DLD1 (cell line): ENCODE data around the gene KRTAP12-4.
"Not testable (repeated sequence)": the region's sequence is repeated elsewhere in the genome, so short reads cannot be mapped to it uniquely, and the experiment has no call there.

Source experiments
- in situ Hi-C: cut with HindIII; loops from 2 replicates; pipeline ENCODE4 v1.10.0; 2017; ENCODE audit warnings: low sequenced_read_pairs

KRTAP12-4 gene

DNA sequence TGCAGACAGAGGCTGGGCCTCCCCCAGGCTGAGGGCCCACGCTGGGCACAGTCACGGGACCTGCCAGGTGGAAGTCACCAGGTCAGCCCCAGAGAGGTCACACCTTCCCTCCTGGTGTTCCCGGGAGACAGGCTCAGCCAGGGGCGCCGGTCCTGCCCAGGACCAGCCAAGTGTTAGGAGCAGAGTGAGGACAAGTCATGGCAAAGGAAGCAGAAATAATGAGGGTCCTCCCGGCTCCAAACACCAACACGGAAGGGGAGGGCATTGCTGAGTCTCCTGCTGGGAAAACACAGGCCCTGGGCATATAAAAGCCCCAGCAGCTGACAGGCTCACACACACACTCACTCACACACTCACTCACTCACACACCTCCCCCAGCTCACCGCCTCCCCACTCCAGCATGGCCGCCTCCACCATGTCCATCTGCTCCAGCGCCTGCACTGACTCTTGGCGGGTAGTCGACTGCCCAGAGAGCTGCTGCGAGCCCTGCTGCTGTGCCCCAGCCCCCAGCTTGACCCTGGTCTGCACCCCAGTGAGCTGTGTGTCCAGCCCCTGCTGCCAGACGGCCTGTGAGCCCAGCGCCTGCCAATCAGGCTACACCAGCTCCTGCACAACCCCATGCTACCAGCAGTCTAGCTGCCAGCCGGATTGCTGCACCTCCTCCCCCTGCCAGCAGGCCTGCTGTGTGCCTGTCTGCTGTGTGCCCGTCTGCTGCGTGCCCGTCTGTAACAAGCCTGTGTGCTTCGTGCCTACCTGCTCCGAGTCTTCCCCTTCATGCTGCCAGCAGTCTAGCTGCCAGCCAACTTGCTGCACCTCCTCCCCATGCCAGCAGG lies 17.2 kb downstream of the KRTAP12-4 start, which contains the start of gene KRTAP10-10:
TSS of gene KRTAP10-10 (plus strand) at position 339 of the 833 bp plus-strand sequence. CDS start at position 401, 62 bp downstream.
- in situ Hi-C loops, result no loop called here

DNA sequence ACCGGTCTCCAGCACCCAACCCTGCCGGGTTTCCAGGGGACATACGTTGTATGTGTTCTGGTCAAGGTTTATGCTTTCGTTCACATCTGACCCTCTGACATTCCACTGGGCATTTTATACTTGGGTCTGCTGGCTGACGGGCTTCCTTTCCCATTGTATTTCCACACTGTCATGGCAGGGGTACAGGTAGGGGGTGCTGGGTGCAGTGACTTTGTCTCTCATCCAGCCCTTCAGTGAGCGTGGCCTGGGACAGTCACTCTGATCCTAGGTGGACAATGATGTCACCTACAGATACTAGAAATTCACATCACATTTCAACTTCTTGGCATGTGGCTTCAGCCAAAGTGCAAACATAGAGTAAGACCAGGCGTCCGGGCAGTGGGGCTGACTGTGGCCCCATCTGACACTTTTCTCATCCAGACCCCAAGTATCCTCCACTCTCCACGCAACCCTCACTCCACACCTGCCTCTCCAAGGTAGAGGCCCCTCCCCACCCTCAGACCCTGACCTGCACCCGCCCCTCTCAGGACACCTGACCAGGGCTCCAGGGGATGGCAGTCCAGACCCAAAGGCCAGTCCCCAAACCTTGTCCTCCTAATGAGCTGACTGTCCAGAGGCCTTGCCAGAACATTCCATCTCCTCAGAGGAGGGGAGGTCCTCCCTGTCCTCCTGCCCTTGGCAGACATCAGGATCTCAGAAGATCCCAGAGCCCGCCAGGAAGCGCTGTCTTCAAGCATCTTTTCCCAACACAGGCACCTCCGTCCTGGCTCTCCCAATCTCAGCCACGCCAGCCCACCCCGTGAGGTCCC lies 18.0 kb downstream of the KRTAP12-4 start:
- in situ Hi-C loops, result no loop called here

DNA sequence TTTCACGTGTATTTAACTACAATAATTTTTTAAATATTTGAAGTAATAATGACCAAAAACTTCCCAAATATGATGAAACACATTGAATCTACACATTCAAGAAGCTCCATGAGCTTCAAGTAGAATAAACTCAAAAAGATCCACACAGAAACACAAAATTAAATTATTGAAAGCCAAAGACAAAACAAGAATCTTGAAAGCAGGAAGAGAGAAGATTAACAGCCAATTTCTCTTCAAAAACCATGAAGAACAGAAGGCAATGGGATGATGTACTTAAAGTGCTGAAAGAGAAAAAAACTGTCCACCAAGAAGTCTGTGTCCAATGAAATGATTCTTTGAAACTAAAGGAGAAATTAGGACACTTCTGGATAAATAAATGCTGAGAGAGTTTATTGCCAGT lies 22.4 kb downstream of the KRTAP12-4 start:
- in situ Hi-C loops, result no loop called here

DNA sequence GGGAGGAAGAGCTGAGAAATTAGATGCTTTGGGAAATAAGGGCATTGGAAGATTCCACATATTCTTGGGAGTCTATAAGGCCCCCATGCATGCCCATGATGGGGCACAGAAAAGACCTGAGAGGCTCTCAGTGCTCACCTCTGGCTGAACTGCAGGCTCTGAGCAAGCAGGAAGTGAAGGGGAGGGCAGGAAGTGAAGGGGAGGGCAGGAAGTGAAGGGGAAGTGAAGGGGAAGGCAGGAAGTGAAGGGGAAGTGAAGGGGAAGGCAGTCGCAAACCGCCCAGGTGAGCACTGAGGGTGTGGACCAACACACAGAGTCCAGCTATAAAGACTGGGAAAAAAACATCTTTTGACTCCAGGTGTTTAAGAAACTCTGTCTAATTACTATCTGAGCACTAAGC lies 24.0 kb downstream of the KRTAP12-4 start:
- in situ Hi-C loops, result no loop called here

DNA sequence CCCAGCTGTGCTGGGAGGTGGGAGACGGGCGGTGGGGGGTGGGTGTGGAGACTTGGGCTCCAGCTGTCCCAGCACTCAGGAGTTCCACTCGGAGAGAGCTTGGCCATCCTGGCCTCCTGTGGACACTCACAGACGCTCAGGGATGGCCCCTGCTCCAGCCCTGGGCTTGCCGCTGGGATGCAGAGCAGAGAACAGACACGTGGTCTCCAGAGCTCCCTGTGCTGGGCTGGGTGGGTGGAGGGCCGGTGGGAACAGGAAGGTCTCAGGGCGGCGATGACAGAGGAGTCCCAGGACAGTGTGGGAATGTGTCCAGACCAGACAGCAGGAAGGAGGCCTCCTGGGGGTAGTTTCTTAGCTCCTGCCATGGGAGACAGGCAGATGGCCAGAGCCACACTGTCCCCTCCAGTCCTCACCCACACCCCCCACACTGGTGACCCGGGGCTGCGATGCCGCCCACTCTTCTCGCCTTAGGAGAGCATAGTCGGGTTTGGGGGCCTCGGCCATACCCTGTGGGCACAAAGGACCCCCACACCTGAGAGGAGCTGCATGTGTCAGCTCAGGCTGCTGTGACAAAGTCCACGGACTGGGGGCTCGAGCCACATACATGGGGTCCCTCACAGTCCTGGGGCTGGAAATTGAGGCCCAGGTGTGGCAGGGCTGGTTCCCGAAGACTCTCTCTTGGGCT lies 25.6 kb downstream of the KRTAP12-4 start:
- in situ Hi-C loops, result no loop called here

DNA sequence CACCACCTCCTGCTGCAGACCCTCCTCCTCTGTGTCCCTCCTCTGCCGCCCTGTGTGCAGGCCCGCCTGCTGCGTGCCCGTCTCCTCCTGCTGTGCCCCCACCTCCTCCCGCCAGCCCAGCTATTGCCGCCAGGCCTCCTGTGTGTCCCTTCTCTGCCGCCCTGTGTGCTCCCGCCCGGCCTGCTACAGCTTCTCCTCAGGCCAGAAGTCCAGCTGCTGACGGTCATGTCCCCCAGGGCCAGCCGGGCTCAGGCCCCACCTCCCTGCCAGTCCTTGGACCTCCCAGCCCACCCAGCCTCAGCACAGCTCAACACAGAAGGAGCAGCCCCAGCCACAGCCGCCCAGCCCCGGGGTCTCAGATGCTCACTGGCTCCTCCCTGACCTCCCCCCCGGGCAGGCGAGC lies 26.6 kb downstream of the KRTAP12-4 start:
- in situ Hi-C loops, result not testable (repeated sequence)

DNA sequence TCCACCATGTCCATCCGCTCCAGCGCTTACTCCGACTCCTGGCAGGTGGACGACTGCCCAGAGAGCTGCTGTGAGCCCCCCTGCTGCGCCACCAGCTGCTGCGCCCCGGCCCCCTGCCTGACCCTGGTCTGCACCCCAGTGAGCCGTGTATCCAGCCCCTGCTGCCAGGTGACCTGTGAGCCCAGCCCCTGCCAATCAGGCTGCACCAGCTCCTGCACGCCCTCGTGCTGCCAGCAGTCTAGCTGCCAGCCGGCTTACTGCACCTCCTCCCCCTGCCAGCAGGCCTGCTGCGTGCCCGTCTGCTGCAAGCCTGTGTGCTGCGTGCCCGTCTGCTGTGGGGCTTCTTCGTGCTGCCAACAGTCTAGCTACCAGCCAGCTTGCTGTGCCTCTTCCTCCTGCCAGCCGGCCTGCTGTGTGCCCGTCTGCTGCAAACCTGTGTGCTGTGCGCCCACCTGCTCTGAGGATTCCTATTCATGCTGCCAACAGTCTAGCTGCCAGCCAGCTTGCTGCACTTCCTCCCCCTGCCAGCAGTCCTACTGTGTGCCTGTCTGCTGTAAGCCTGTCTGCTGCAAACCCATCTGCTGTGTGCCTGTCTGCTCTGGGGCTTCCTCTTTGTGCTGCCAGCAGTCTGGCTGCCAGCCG lies 27.2 kb downstream of the KRTAP12-4 start:
- in situ Hi-C loops, result not testable (repeated sequence)

DNA sequence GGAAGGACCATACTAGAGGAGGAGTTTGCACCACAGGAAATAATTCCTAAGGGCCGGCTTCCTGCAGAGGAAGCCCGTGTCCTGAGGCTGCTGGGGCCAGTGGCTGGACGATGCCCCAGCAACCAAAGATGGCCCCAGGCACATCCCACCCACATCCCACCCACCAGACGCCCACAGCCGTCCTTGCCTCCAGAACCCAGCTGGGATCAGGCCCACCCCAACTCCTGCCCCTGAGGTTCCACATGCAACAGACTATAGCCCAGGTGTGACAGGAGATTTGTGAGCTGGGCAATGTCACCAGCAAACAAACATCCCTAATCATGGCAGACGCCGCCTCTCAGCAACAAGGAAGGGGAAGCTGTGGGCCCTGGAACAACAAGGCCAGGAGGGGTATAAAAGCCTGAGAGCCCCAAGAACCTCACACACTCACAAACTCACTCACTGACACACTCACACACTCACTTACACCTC lies 27.8 kb downstream of the KRTAP12-4 start, which contains the start of gene KRTAP10-9:
TSS of gene KRTAP10-9 (plus strand) at position 421 of the 471 bp plus-strand sequence. CDS start 79 bp downstream, outside the sequence.
- in situ Hi-C loops, result no loop called here

DNA sequence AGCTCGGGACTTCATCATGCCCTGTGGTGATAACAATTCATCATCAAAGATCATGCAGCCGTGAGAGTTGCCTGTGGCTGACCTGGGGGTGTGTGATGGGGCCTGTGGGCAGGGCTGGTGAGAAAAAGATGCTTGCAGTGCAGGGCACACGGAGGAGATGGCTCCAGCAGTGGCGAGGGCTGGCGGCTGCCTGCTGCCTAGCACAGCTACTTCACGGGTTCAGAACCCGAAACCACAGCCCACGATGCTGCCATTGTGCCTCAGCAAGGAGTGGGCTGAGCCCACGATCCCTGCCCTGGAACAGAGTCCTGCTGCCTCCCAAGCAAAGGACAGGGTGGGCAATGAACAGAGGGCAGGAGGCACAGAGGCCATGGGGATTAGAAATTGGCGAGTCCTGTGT lies 28.2 kb downstream of the KRTAP12-4 start:
- in situ Hi-C loops, result no loop called here

DNA sequence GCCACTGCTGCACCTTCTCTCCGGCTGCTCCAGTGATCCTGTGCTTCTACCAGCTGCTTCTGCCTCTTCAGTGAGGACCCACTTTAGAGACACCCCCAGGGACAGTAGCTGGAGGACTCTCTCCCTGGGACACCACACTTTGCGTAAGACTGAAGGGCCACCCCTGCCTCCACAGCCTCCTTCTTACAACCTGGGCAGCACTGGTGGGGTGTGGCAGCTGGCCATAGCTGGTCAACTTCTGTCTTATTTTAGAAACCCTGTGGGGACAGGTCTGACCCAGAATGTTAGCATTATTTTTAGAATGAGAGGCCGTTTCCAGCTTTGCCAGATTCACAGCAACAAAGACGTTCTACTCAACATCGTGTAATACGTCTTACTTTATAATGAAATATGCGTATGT lies 28.7 kb downstream of the KRTAP12-4 start:
- in situ Hi-C loops, result no loop called here

DNA sequence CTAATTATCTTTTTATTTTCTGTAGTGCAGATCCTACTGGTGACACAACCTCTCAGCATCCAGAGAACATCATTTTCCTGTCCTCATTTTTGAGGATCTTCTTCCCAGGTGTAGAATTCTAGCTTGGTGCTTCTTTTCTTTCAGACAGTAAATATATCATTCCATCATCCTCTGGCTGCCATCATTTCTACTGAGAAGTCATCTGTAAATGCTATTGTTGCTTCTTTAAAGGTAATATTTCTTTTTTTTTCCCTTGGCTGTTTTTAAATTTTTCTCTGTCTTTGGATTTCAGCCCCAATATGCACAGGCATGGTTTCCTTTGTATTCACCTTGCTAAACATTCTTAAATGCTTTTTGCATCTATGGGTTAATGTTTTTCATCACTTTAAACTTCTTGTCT lies 30.9 kb downstream of the KRTAP12-4 start:
- in situ Hi-C loops, result no loop called here

DNA sequence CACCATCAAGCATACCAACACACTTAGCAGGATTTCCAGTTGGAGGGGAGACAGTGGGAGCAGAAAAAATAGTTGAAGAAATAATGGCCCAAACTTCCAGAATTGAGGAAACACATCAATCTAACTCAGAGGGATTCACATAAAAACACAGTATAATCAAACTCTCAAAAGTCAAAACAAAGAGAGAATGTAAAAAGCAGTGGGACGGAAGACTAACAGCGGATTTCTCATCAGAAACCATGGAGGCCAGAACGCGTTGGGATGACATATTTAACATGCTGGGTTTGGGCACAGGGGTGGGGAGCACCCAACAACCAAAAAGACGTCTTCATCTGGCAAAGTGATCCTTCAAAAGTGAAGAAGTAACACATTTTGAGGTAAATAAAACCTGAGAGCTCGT lies 34.6 kb downstream of the KRTAP12-4 start:
- in situ Hi-C loops, result no loop called here

DNA sequence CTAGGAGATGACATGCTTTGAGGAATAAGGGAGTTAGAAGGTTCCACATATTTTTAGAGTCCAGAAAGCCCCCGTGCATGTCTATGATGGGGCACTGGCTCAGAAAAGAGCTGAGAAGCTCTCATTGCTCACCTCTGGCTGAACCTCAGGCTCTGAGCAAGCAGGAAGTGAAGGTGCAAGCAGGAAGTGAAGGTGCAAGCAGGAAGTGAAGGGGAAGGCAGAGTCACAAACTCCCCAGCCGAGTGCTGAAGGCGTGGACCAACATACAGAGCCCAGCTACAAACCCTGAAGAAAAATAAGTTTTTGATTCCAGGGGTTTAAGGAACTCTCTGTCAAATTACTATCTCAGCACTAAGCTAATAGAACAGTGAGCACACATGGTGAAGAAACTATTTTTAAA lies 35.5 kb downstream of the KRTAP12-4 start:
- in situ Hi-C loops, result no loop called here

DNA sequence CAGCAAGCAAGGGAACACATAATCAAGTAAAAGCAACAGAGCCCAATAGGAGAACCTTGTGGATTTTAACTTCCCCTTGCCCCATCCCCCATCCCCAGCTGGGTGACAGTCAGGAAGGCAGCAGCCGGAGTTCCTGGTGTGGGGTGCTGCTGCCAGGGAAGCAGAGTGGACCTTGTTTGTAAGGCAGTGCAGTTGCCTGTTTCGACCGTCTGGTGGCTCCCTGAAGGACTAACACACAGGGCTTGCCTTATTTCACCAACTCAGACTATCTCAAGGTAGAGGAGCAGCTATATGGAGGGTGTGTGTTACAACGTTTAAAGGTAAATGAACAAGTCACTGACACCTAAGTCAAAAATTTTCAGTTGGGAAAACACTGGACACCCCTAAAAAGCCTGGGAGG lies 36.0 kb downstream of the KRTAP12-4 start:
- in situ Hi-C loops, result no loop called here

DNA sequence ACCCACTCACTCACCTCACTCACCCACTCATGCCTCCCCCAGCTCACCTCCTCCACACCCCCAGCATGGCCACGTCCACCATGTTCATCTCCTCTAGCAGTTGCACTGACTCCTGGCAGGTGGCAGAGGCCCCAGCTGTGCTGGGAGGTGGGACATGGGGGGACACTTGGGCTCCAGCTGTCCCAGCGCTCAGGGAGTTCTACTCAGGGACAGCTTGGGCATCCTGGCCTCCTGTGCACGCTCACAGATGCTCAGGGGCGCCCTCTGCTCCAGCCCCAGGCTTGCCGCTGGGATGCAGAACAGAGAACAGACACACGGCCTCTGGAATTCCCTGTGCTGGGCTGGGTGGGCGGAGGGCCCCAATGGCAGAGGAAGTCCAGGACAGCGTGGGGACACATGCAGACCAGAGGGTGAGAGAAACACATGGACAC lies 37.4 kb downstream of the KRTAP12-4 start:
- in situ Hi-C loops, result no loop called here

DNA sequence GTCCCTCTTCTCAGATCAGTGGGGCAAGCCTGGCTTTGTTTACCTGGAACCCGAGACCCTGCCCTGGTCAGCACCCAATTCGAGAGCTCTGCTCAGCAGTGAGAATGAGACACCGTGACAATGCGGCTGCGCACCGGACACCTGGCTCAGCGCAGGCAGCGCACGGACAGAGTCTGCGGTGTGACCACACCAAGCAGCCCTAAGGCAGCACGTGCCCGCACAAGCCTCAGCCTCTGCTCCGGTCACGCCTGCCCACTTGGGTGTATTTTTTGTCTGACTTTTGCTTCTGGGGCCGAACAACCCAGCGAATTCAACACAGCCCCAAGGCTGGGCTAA lies 37.9 kb downstream of the KRTAP12-4 start:
- in situ Hi-C loops, result no loop called here

DNA sequence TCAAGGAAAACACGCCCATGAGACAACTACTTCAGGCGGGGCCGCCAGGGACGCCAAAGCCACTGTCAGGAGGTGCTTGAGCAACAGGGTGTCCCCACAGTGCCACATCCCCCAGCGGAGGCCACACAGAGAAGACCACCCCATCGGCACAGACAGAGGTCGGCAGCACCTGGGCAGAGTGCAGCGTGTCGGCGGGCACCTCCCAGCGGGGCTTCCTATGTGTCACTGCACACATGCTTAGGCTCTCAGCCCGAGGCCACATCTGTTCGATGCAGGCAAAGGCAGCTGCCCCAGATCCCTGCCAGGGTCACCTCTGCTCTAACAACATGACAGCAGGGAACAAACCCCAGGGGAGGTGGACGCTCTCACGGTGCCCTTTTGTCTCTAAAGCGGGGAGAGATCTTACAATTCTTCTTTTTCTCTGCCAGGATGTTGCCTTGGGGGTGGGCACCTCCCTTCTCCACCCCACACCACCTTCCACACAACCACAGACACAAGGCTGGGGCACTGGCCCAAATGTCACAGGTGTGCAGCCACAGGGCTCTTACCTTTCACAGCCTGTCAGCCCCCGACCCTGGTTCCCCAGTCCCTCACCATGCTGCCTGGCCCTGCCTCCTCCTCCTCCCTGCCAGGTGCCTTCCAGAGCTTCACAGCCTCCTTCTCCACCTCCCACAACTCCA lies 38.4 kb downstream of the KRTAP12-4 start:
- in situ Hi-C loops, result no loop called here

DNA sequence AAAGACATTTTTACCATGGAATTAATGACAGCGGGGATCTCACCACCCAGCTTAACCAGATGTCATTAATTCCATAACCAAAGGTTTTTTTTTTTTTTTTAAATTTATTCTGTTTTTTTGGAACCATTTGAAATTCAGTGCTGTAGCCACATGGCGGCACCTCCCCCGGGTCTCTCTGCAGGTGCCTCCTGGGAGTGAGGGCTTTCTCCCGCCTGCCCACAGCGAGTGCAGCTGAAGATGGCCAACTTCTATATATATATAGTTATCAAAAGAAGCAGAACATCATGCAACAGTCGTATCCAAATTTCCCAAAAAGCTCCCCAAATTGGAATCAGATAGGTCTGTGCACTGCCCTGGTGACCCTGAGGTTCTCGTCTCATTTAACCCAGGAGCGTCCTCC lies 39.0 kb downstream of the KRTAP12-4 start:
- in situ Hi-C loops, result no loop called here

DNA sequence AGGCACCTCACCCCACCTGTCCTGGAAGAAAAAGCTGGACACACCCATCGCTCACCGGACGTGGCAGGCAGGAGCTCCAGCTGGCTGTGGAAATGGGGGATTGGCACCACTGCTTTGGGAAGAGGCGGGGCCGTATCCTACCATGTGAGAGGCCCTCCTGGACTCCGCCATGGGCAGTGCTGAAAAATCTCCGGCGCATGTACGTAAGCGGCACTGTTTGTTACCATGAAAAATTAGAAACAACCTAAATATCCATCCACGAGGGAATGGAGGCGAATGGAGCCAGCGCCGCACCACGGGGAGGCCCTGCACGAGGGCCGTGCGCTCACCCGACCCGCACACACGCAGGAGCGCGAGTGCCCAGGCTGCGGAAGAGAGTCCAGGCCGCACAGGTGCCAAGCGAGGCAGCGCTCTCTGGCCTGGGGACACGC lies 39.5 kb downstream of the KRTAP12-4 start:
- in situ Hi-C loops, result no loop called here

DNA sequence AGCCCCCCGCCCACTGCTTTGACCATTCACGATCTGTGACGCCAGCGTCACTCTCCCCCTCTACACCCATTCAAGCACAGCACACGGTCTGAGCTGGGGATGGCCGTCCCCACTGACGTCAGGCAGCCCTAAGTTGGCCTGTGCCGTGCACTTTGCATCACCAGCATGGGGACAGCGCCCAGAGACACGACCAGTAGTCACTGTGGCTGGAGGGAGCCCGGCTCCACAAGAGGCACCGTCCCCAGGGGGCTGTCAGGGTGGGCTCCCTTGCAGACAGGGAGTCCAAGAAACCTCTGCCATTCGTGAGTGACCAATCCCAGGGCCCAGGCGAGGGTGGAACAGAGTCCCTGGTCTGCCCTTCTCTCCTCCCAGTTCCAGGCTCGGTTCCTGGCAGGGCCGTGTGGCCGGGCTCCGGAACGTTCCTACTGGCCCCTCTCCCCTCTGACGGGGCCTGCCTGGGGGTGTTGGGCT lies 40.3 kb downstream of the KRTAP12-4 start:
- in situ Hi-C loops, result no loop called here
